SIG-M5 treated with dmso at 0.1 percent for 504 hours (cell line): Measurements from ENCODE around the gene ADAM21.
A peak's percentile ranks its signal among the peaks of the same experiment; 100 is the strongest.
"Not testable (repeated sequence)": the region's sequence is repeated elsewhere in the genome, so short reads cannot be mapped to it uniquely, and the experiment has no call there.

Experiments
- DNase-seq: peaks from one replicate; lab custom pipeline; 2025; ENCODE audit not compliant: unreplicated experiment; lab: John Stamatoyannopoulos, UW

ADAM21 gene

DNA sequence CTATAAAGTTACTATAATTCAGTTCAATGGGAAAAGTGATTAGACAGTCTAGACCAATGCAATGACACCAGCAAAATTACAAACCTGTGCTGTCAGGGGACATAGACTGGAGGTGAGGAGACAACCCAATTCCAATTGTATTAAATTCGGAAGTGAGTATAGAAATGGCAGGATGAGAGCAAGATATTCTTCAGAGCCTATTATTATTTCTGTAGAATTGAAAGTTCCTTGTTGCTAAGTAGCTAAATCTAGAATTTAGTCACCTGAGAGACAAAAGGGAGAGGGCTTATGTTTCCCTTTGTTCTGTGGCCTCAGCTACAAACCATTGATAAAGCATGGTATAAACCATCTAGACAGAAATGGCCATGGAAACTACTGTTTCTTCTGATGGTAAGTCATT lies at the start of gene ADAM21:
ADAM21 (plus strand) TSS at position 301 of the 400 bp plus-strand sequence. CDS start 5,326 bp downstream, outside the sequence.
- DNase-seq = no peak

DNA sequence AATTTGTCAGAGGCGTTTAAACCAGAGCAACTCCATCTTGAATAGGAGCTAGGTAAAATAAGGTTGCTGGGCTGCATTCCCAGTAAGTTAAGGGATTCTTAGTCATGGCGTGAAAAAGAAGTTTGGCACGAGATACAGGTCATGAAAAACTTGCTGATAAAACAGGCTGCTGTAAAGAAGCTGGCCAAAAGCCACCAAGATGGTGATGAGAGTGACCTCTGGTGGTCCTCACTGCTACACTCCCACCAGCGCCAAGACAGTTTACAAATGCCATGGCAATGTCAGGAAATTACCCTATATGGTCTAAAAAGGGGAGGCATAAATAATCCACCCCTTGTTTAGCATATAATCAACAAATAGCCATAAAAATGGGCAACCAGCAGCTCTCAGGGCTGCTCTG lies 48.6 kb upstream of the ADAM21 start:
- DNase-seq = not testable (repeated sequence)

DNA sequence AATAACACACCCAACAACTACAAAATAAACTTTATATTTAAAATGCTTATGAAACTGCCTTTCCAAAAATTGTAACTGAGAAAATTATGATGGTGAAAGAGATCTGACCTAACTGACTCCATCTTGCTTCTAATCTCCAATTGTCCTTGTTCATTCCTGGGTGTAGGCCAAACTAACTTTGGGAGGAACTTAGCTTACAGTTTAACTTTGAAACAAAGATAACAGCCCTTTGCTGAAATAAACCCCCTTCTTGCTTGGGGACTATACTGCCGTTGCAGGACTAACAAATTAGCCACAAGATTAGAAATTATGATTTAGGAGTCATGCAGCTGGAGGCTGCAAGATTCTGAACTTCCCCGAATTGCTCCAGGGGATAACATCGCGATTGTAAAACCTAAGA lies 45.8 kb upstream of the ADAM21 start:
- not testable (repeated sequence) for DNase-seq

DNA sequence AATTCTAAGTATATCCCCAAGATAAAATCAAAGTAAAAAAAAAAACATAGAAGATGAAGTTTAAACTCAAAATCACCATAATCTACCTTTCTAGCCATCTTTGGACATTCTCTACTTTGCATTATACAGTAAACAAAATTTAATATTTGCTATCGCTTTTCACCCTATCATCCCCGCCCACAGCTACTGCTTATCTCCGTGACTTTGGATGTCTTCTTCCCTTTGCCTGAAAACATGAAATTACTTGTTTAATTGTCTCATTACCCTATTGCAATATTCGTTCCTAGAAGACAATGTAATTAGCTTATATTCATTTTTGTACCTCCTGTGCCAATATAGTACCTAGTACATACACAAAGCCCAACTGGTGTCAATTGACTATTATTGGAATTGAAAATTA lies 44.4 kb upstream of the ADAM21 start:
- no peak for DNase-seq

DNA sequence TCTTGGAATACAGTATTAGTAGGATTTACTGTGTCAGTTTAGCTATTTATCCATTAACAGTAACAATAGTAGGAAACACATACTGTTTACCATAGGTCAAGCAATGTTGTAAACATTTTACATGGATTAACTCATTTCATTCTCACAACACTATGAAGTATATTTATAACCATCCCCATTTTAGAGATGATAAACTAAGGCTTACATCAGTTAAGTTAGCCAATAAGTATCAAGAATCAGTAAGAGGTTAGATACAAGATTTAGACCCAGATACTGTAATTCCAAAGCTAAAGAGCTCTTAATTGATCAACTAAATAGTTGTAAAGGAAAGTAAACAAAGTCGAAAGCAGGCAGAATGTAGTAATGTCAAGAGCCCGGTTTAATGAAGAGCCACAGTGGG lies 36.2 kb upstream of the ADAM21 start:
- no peak for DNase-seq

DNA sequence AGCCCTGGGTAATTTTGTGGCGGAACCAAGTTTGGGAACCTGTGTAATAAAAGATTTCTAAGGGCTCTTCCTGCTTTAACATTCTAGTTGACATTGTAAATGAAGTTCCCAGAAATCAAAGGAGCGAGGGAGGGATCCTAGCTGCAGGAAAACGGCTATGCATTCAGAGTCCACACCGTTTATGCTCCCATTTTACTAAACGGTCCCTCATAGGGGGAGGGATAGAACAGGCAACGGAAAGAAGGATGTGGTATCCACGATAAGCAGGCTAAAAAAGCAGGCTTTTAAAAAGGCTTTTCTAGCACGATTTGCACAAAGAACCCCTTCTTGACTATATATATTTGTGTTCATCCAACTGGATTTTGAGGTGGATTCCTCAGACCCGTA lies 35.6 kb upstream of the ADAM21 start:
- DNase-seq = no peak

DNA sequence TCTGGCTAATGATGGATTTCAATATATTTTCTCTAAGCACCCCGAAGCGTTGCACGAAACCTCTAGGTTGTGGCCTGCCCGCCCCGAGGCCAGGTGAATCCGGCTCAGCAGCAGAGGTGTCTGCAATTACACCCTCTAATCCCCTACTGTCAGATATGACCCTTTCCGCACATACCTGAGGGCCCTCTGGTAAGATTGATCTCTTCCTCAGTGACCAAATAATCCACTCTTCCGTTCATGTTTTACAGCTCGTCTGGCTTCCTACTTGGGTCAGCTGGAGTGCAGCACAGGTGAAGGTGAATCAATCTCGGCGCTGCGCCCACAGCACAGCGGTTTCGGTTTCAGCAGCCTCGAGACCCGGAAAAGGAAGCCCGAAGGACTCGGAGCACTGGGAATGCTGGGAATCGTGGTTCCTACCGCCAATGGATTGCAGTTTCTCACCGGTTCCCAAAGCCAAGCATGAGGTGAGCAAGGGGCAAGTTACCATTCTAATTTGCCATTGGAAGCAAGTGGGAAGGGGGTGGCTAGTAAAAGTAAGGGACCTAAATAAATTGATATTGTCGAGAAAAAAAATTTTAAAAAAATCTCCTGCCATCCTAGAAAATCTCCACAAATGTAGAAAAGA lies 35.1 kb upstream of the ADAM21 start, which contains the start of gene SYNJ2BP:
SYNJ2BP (minus strand) TSS at position 366 of the 625 bp plus-strand sequence; CDS start at position 239, 127 bp downstream.
- DNase-seq = peak; percentile 31

DNA sequence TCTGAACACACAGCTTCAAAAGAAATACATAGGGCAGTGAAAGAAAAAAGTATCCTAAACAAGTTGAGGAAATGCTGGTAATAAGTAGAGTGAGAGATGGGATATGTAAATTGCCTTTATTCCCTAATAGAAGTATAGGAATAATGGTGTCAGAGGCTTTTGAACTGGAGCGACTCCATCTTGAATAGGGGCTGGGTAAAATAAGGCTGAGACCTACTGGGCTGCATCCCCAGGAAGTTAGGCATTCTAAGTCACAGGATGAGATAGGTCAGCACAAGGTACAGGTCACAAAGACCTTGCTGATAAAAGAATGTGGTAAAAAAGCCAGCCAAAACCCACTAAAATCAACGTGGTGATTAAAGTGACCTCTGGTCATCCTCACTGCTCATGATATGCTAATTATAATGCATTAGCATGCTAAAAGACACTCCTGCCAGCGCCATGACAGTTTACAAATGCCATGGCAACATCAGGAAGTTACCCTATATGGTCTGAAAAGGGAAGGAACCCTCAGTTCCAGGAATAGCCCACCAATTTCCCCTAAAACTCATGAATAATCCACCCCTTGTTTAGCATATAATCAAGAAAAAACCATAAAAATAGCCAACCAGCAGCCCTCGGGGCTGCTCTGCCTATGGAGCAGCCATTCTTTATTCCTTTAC lies 32.6 kb upstream of the ADAM21 start:
- not testable (repeated sequence) for DNase-seq

DNA sequence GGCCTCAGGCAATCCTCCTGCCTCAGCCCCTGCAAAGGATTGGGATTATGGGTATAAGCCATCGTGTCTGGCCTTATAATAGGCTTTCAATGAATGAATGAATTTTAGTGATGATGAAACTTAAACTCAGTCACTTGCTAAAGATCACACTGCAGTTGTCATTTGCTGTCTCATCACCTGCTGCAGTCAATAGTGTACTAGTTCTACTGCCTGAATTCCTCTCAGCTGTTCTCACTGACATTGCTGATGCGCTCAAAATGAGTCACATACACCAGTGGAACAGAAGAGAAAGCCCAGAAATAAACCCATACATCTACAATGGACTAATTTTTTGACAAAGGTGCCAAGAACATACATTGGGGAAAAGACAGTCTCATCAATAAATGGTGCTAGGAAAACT lies 29.4 kb upstream of the ADAM21 start:
- DNase-seq = no peak

DNA sequence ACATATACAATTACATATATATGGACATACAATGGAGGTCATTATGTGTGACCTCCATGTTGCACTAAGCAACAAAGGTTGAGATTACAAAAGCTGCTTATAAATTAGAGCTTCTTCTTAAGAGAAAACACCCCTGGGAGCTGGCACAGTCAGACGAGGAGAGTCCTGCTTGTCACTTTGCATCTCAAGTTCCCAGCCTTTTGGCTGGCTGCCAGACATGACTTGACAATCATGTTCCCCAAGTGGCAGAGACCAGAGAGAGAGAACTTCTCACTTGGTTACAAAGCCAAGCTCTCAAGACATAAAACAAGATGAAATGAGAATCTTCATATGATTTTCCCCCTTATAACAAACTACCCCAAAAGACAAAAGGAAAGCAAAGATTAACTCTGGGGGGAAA lies 26.6 kb upstream of the ADAM21 start:
- DNase-seq = peak; percentile 7

DNA sequence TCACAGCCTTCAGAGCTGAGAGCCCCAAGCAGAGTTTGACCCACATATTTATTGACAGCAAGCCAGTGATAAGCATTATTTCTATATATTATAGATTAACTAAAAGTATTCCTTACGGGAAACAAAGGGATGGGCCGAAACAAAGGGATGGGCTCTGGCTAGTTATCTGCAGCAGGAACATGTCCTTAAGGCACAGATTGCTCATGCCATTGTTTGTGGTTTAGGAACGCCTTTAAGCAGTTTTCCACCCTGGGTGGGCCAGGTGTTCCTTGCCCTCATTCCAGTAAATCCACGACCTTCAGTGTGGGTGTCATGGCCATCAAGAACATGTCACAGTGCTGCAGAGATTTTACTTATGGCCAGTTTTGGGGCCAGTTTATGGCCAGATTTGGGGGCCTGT lies 25.4 kb upstream of the ADAM21 start:
- not testable (repeated sequence) for DNase-seq

DNA sequence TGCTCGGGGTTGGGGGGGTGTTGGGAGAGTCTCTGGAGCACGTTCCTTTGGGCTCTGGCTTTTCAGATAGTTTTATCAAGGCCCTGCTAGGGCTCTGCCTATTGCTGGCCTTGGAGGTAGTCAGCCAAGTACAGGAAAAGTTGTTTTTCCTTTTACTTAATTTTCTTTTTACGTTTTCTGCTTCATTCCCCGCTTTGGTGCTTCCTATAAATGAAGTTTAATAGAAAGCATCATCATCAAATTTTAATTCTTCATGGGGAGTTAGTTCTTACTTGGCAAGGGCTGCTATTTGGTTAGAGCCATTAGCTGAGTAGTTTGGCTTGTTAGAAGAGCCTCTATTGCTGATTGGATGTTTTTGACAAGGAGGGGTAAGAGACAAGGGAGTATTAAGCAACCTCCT lies 15.1 kb upstream of the ADAM21 start:
- no peak for DNase-seq

DNA sequence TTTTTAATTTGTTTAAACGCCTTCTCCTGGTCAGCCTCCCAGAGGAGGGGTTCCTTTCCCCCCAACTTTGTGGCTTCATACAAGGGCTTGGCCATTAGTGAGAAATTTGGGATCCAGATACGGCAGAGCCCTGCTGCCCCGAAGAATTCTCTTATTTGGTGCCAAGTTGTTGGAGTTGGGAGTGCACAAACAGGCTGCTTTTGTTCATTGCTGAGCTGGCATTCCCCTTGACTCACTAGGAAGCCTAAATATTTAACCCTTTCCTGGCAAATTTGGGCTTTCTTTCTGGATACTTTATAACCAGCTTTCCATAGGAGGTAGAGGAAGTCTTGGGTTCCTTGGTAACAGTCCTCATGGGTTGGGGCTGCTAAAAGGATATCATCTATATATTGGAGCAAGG lies 10.3 kb upstream of the ADAM21 start:
- DNase-seq = no peak

DNA sequence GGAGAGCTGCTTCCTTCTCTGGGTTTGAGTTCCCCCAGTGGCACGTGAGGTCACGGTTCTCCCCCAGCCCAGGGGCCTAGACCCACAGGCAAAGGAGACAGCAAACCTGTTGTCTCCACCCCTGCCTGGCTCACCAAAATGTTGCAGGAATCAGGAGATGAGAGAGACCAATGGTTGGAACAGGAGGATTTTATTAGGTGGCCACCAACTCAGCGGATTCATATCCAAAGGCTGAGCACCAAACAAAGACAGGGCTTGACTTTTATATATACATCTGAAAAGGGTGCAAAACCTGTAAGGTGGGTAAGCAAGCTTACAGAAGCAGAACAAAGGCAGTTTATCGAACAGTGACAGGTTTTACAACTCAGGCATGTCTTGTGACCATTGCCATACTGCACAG lies 9.2 kb upstream of the ADAM21 start:
- no peak for DNase-seq

DNA sequence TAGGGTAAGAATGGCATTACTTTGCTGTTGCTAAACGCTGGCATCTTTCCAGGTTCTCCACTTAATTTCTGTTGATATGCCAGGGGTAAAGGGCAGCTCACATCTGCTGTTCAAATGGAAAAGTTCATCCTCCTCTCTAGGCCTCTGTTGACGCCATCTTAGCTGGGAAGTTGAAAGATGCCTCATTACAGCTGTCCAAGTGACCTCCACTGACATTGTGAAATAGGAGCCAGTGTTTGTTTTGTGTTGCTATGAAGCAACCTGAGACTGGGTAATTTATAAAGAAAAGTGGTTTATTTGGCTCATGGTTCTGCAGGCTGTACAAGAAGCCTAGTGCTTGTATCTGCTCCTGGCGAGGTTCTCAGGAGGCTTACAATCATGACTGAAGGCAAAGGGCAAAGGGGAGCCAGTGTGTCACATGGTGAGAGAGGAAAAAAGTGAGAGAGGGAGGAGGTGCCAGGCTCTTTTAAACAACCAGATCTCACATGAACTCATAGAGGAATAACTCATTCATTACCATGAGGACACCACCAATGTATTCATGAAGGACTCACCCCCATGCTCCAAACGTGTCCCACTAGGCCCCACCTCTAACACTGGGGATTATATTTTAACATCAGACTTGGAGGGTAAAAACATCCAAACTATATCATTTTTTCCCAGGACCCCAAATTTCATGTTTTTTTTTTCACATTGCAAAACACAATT lies 3.2 kb upstream of the ADAM21 start:
- DNase-seq = peak; percentile 29

DNA sequence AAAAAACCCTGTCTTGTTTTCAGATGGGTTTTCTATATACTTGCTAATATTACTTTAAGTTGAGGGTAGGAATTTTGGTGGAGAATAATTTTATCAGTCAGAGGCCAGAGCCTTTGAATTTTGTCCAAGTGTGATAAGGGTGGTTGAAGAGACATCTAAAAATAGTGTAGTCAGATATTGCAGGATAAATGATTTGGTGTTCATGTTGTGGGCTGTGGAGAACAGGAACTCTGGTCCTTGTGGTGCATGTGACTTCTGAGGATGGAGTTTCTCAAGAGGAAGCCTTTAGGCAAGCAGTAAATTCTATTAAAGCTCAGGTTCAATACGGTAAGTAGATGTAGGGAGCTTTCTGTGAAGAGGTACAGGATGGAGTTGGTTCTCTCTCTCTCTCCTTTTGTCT lies 2.8 kb downstream of the ADAM21 start:
- no peak for DNase-seq

DNA sequence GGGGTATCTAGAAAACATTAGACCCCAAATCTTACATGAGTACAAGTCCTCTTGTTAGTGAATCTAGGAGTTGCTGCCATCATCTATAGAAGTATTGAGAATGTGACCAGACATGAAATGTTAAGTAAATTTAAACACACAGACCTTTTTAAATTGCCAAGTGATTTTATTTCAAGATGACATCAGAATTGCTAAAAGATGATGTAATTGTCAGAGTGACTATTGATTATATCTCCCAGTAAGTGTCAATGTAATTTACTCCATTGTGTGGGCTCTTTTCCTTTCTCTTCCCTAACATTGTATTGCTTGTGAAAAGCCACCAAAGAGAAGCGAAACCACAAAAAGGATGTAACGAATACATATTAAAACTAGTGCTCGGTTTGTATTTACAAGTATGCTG lies 16.8 kb downstream of the ADAM21 start:
- no peak for DNase-seq

DNA sequence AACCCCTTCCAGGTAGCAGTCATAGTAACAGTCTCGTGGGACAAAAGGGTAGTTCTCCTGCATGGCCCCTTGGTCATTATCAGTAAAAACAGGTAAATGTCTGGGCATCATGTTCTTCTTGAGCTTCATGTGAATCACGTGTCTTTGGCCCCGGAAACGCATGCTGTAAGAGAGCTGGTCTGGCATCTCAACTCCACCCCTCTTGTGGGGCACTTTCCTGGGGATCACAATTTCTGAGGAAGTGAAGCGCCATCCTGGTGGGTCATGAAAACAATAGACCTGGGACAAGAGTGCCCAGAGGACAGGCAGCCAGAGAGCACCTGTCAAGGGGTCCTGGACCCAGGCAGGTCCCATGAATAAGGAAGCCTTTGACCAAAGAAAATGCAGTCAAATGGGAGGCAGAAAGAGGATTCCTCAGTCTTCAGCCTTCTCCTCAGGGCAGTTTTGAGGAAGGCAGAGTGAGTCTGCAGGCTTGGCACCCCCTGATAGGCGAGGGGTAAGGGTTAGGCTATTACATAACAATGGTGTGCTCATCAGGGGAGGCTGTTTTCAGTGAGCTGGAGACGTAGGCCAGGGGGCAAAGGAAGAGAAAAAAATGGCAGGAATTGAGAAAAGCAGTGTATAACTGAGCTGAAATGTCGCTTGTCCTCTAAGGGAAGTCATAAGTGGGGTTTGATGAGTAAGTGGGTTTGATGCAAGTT lies 19.0 kb downstream of the ADAM21 start:
- DNase-seq = peak; percentile 1

DNA sequence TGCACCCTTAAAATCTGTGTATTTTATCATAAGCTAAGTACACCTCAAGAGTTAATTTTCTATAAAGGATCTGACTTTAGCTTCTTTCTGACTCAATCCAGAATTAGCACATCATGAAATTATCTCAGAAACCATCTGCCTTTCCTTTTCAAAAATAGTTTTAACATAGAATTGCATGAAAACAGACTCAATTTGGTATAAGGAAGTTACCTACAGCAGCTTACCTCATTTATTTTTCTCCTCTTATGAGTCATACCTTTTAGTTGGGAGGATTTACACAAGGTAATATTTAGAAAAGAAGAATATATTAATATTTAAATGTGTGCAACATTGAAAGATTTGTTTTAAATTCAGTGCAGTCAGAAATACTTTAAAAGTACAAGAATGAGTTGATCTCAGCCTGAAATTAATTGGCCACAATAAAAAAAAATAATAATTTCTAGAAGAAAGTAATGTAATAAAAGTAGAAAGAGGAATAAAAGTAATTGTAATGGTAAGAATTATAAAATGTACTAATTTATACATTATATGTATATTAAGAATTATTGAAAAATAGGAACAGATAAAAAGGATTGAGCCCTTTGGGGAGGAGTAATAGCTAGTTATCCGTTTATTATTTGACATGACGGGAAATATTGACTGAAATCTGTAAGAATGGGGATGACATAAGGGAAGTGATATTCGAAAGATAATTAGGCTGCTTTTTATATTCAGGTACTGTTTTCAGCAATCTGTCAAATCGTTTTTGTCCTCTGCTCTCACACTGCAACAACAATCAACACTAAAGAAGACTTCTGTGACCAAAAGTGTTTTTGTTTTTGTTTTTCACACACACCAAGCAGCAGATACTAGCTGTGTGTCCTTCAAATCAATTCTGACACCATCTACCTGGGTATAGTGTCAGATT lies 20.5 kb downstream of the ADAM21 start:
- DNase-seq = no peak

DNA sequence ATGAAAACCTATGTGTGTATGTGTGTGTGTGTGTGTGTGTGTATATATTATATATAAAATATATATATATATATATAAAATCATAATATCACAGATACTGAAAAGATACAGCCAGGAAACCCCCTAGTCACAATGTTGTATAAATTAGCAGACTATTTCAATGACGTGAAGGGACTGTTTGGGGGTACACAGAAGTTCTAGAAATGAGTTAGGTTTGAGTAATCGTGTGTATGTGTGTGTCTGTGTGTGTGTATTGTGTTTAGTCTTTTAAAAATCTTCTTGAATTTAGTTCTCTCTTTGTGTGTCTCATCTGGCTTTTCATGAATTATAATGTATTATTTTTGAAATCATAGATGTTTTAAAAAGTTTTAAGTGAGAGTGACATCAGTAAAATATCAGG lies 21.9 kb downstream of the ADAM21 start:
- DNase-seq = no peak

DNA sequence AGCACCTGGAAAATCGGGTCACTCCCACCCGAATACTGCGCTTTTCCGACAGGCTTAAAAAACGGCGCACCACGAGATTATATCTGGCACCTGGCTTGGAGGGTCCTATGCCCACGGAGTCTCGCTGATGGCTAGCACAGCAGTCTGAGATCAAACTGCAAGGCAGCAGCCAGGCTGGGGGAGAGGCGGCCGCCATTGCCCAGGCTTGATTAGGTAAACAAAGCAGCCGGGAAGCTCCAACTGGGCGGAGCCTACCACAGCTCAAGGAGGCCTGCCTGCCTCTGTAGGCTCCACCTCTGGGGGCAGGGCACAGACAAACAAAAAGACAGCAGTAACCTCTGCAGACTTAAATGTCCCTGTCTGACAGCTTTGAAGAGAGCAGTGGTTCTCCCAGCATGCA lies 23.5 kb downstream of the ADAM21 start:
- not testable (repeated sequence) for DNase-seq
